ENCODE results near the gene ANO1.
A peak's percentile ranks its signal among the peaks of the same experiment; 100 is the strongest.

ANO1 gene

GRCh38 chr11:70146895-70147520, 68.9 kb downstream of the ANO1 start:
- no peak for DNase-seq (ENCODE audit: low read depth, low spot score)
- H3K9me3 ChIP-seq (ENCODE audit: low read depth, low read length) = no peaks in the 10 kb centered on the region
- H3K9ac ChIP-seq (ENCODE audit: insufficient read length) = no peak overlapping the region
- no peak overlapping the region for H3K4me3 ChIP-seq
- no peak for TF ChIP-seq POLR2AphosphoS5 (IDR thresholded peaks at IDR 0.05; ENCODE audit: borderline replicate concordance, low read depth, low read length)
- no peak for TF ChIP-seq EZH2 (IDR thresholded peaks at IDR 0.05)
- no peak for TF ChIP-seq FOXP2 (optimal IDR thresholded peaks at IDR 0.05; ENCODE audit: control extremely low read depth, extremely low read length, insufficient read depth)
- H3K27ac ChIP-seq = no peak overlapping the region
- H3K36me3 ChIP-seq (ENCODE audit: insufficient read depth, low read length) = no peaks in the 10 kb centered on the region

DNA sequence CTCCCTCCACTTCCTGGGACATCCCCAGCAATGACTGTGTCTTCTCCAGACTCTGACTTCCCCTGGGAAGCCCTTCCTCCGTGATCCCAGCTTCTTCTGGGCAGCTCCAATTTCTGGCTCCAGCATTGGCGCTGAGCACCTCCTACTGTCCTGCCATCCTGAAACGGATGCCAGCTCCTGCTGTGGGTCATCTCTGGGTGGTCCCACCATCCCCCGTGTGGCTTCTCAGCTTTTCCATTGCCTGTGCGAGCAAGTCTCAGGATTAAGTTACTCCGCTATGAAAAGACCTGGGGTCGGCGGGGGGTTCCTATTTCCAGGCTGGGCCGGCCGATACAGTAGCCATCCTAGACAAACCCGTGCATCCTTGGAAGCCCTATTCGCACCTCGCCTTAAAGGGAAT, 69.6 kb downstream of the ANO1 start:
- H3K27ac ChIP-seq = no peak overlapping the region

DNA sequence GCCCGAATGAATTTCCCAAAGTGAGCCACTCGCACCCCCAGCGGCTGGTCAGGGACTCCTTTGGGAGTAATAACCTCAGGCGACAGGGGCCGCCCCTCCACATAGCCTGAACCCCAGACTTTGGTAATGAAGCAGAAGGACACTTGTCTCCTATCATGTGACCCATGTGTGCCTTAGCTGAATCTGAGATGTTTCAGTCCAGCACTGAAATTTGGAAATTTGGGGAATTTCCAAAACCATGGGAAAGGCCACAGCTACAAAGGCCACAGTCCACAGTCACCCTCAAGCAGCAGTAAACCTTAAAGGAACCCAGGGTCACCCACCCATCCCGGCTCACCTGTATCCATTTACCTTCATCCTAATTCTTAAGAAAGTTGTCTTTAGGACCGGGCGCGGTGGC, 73.6 kb downstream of the ANO1 start:
- Histone ChIP-seq H3K36me3 (ENCODE audit: insufficient read depth, low read length) (no peaks in the 10 kb centered on the region), H3K9me3 (ENCODE audit: low read depth, low read length) (no peaks in the 10 kb centered on the region), H3K4me3 (no peak overlapping the region), H3K27ac (no peak overlapping the region), H3K9ac (ENCODE audit: insufficient read length) (no peak overlapping the region)
- no peak for TF ChIP-seq EZH2 (IDR thresholded peaks at IDR 0.05)
- no peak for TF ChIP-seq FOXP2 (optimal IDR thresholded peaks at IDR 0.05; ENCODE audit: control extremely low read depth, extremely low read length, insufficient read depth)
- TF ChIP-seq POLR2AphosphoS5 (IDR thresholded peaks at IDR 0.05; ENCODE audit: borderline replicate concordance, low read depth, low read length) = no peak
- DNase-seq (ENCODE audit: low read depth, low spot score) = no peak

More for the DNA sequence above, 69.6 kb downstream of the ANO1 start:
- Histone ChIP-seq H3K36me3 (ENCODE audit: insufficient read depth, low read length) (no peaks in the 10 kb centered on the region), H3K4me3 (no peak overlapping the region), H3K9me3 (ENCODE audit: low read depth, low read length) (no peaks in the 10 kb centered on the region), H3K9ac (ENCODE audit: insufficient read length) (no peak overlapping the region)
- DNase-seq (ENCODE audit: low read depth, low spot score) = no peak
- no peak for TF ChIP-seq FOXP2 (optimal IDR thresholded peaks at IDR 0.05; ENCODE audit: control extremely low read depth, extremely low read length, insufficient read depth)
- TF ChIP-seq POLR2AphosphoS5 (IDR thresholded peaks at IDR 0.05; ENCODE audit: borderline replicate concordance, low read depth, low read length) = no peak
- no peak for TF ChIP-seq EZH2 (IDR thresholded peaks at IDR 0.05)

DNA sequence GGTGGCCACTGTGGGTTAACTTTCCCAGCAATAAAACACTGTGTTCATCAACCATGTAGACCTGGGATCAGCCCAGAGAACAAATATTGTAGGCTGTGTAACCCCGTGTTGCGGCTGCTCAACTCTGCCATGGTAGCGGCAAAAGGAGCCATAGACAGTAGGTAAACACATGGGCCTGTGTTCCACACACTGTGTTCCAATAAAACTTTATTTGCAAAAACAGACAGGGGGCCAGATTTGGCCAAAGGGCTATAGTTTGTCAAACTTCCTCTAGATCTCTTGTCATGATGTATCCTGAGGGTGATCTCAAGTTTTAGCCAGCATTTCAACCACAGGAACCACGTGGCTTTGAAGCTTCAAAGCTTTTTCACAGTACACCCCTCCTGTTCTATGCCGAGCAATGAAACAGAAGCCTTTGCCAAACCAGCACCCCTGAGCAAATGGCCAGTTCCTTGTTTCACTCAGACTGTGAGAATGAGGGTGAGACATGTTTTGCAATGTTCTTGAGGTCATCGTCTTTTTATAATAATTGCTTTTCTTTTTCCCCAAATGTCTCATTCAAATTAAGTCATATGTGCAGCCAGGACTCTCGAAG, 75.1 kb downstream of the ANO1 start:
- Histone ChIP-seq H3K36me3 (ENCODE audit: insufficient read depth, low read length) (no peaks in the 10 kb centered on the region), H3K27ac (no peak overlapping the region), H3K9me3 (ENCODE audit: low read depth, low read length) (no peaks in the 10 kb centered on the region), H3K9ac (ENCODE audit: insufficient read length) (no peak overlapping the region), H3K4me3 (no peak overlapping the region)
- TF ChIP-seq FOXP2 (optimal IDR thresholded peaks at IDR 0.05; ENCODE audit: control extremely low read depth, extremely low read length, insufficient read depth) (no peak), POLR2AphosphoS5 (IDR thresholded peaks at IDR 0.05; ENCODE audit: borderline replicate concordance, low read depth, low read length) (no peak), EZH2 (IDR thresholded peaks at IDR 0.05) (no peak)
- DNase-seq (ENCODE audit: low read depth, low spot score) = no peak

GRCh38 chr11:70155386-70155785, 77.3 kb downstream of the ANO1 start:
- peak; percentile 39 for DNase-seq (ENCODE audit: low read depth, low spot score)
- TF ChIP-seq POLR2AphosphoS5 (IDR thresholded peaks at IDR 0.05; ENCODE audit: borderline replicate concordance, low read depth, low read length) (no peak), FOXP2 (optimal IDR thresholded peaks at IDR 0.05; ENCODE audit: control extremely low read depth, extremely low read length, insufficient read depth) (no peak), EZH2 (IDR thresholded peaks at IDR 0.05) (no peak)

GRCh38 chr11:70156291-70157037, 78.3 kb downstream of the ANO1 start:
- no peak overlapping the region for H3K4me3 ChIP-seq
- TF ChIP-seq FOXP2 (optimal IDR thresholded peaks at IDR 0.05; ENCODE audit: control extremely low read depth, extremely low read length, insufficient read depth) (no peak), POLR2AphosphoS5 (IDR thresholded peaks at IDR 0.05; ENCODE audit: borderline replicate concordance, low read depth, low read length) (no peak), EZH2 (IDR thresholded peaks at IDR 0.05) (no peak)
- no peak overlapping the region for H3K9ac ChIP-seq (ENCODE audit: insufficient read length)
- no peak for DNase-seq (ENCODE audit: low read depth, low spot score)
- H3K27ac ChIP-seq = no peak overlapping the region
- H3K9me3 ChIP-seq (ENCODE audit: low read depth, low read length) = no peaks in the 10 kb centered on the region
- H3K36me3 ChIP-seq (ENCODE audit: insufficient read depth, low read length) = no peaks in the 10 kb centered on the region

More at GRCh38 chr11:70155386-70155785, 77.3 kb downstream of the ANO1 start:
- Histone ChIP-seq H3K9me3 (ENCODE audit: low read depth, low read length) (no peaks in the 10 kb centered on the region), H3K36me3 (ENCODE audit: insufficient read depth, low read length) (no peaks in the 10 kb centered on the region), H3K27ac (no peak overlapping the region), H3K9ac (ENCODE audit: insufficient read length) (no peak overlapping the region), H3K4me3 (peak overlapping the region; percentile 68)

DNA sequence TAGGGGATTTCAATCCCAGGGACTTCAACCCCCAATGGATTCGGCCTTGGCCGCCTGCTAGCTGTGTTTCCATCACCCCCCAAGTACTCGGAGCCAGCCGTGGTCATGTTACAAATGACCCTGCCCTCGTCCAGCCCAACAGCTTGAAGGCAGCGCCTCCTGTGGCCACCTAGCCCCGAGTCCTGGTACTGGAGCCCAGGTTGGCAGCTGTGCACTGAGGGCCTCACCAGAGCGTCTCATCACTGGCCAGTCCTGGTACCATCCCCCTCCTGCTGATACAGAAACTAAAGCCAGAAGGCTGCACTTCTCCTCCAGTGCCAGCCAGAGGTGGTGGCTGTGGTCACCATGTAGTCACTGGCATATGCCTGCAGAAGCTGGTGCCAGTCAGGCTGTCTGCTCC, 80.1 kb downstream of the ANO1 start:
- TF ChIP-seq POLR2AphosphoS5 (IDR thresholded peaks at IDR 0.05; ENCODE audit: borderline replicate concordance, low read depth, low read length) (no peak), EZH2 (IDR thresholded peaks at IDR 0.05) (no peak), FOXP2 (optimal IDR thresholded peaks at IDR 0.05; ENCODE audit: control extremely low read depth, extremely low read length, insufficient read depth) (no peak)
- Histone ChIP-seq H3K4me3 (no peak overlapping the region), H3K27ac (no peak overlapping the region), H3K9me3 (ENCODE audit: low read depth, low read length) (no peaks in the 10 kb centered on the region), H3K36me3 (ENCODE audit: insufficient read depth, low read length) (no peaks in the 10 kb centered on the region), H3K9ac (ENCODE audit: insufficient read length) (no peak overlapping the region)
- DNase-seq (ENCODE audit: low read depth, low spot score) = no peak

GRCh38 chr11:70158757-70159389, 80.8 kb downstream of the ANO1 start:
- Histone ChIP-seq H3K9me3 (ENCODE audit: low read depth, low read length) (no peaks in the 10 kb centered on the region), H3K9ac (ENCODE audit: insufficient read length) (no peak overlapping the region), H3K4me3 (no peak overlapping the region), H3K36me3 (ENCODE audit: insufficient read depth, low read length) (no peaks in the 10 kb centered on the region), H3K27ac (no peak overlapping the region)
- no peak for DNase-seq (ENCODE audit: low read depth, low spot score)
- no peak for TF ChIP-seq EZH2 (IDR thresholded peaks at IDR 0.05)
- no peak for TF ChIP-seq POLR2AphosphoS5 (IDR thresholded peaks at IDR 0.05; ENCODE audit: borderline replicate concordance, low read depth, low read length)
- TF ChIP-seq FOXP2 (optimal IDR thresholded peaks at IDR 0.05; ENCODE audit: control extremely low read depth, extremely low read length, insufficient read depth) = no peak

Data from SK-N-MC (cell line).